Neural cell (in vitro differentiated cells): ENCODE measurements around the gene MMP1.

Source experiments
- EP300 ChIP-seq: fragments of 450-650 bp; conservative IDR thresholded peaks from 2 replicates; pipeline ENCODE4 v1.6.1; 2014; ENCODE audit warnings: antibody characterized with exemption, mild to moderate bottlenecking, moderate library complexity; ENCODE audit not compliant: poor library complexity, severe bottlenecking
- EZH2 ChIP-seq: fragments of 200-600, 300-800 bp; shearing (Covaris generic), sonication (generic); IDR thresholded peaks from 2 replicates; pipeline ENCODE4 v1.6.1; 2014; ENCODE audit warnings: antibody characterized with exemption, low read length, borderline replicate concordance, mild to moderate bottlenecking; ENCODE audit not compliant: insufficient read depth, poor library complexity, severe bottlenecking
- MXI1 ChIP-seq: fragments of 450-650 bp; conservative IDR thresholded peaks from 2 replicates; pipeline ENCODE4 v1.6.1; 2014; ENCODE audit warnings: antibody characterized with exemption, mild to moderate bottlenecking; ENCODE audit not compliant: poor library complexity, severe bottlenecking
- POLR2AphosphoS5 ChIP-seq: IDR thresholded peaks from 2 replicates; pipeline ENCODE4 v1.6.1; 2012
- RAD21 ChIP-seq: fragments of 450-650 bp; conservative IDR thresholded peaks from 2 replicates; pipeline ENCODE4 v1.6.1; 2014; ENCODE audit warnings: antibody characterized with exemption, mild to moderate bottlenecking, moderate library complexity
- TF ChIP-seq, protein P1 (sequence below): fragments of 450-650 bp; IDR thresholded peaks from 2 replicates; pipeline ENCODE4 v1.5.1; 2014; ENCODE audit warnings: antibody characterized with exemption, mild to moderate bottlenecking, moderate library complexity; ENCODE audit not compliant: poor library complexity, severe bottlenecking

DNA sequence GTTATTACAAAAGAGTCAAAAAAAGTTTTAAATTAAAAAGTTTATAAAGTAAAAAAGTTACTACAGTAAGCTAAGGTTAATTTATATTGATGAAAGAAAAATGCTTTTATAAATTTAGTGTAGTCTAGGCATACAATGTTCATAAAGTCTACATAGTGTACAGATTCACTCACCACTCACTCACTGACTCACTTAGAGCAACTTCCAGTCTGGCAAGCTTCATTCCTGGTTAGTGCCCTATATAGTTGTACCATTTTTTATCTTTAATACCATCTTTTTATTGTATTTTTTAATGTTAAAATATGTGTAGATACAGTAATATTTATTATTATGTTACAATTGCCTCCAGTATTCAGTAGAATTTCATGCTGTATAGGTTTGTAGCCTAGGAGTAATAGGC, 14.9 kb downstream of the MMP1 start:
- TF ChIP-seq POLR2AphosphoS5 (no peak), EZH2 (no peak), EP300 (no peak), MXI1 (no peak), RAD21 (no peak)
- TF ChIP-seq, protein P1, sequence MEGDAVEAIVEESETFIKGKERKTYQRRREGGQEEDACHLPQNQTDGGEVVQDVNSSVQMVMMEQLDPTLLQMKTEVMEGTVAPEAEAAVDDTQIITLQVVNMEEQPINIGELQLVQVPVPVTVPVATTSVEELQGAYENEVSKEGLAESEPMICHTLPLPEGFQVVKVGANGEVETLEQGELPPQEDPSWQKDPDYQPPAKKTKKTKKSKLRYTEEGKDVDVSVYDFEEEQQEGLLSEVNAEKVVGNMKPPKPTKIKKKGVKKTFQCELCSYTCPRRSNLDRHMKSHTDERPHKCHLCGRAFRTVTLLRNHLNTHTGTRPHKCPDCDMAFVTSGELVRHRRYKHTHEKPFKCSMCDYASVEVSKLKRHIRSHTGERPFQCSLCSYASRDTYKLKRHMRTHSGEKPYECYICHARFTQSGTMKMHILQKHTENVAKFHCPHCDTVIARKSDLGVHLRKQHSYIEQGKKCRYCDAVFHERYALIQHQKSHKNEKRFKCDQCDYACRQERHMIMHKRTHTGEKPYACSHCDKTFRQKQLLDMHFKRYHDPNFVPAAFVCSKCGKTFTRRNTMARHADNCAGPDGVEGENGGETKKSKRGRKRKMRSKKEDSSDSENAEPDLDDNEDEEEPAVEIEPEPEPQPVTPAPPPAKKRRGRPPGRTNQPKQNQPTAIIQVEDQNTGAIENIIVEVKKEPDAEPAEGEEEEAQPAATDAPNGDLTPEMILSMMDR: no peak
